HFFc6 (cell line): ENCODE measurements around the gene SIT1. TPM values are rescaled to one million over a fixed set of nuclear protein-coding genes. Genes with fewer than 3 reads are reported as not detected.

Source experiments
- DNase-seq: peaks from one replicate; pipeline ENCODE4 v3.0.0-alpha.2; 2018
- H3K27ac Mint-ChIP-seq: 2 replicates; pipeline ENCODE4 v1.8.0; 2020; ENCODE audit warnings: mild to moderate bottlenecking, mixed read lengths
- H3K27me3 Mint-ChIP-seq: 2 replicates; pipeline ENCODE4 v1.8.0; 2021; ENCODE audit warnings: mild to moderate bottlenecking, moderate library complexity, mixed read lengths; ENCODE audit not compliant: insufficient read depth
- H3K36me3 Mint-ChIP-seq: 2 replicates; pipeline ENCODE4 v1.8.0; 2021; ENCODE audit warnings: low read depth, mixed read lengths
- H3K4me1 Mint-ChIP-seq: 2 replicates; pipeline ENCODE4 v1.8.0; 2020; ENCODE audit warnings: low read depth, mixed read lengths
- H3K4me3 Mint-ChIP-seq: 2 replicates; pipeline ENCODE4 v1.8.0; 2020; ENCODE audit warnings: mild to moderate bottlenecking, moderate library complexity, mixed read lengths
- H3K9me3 Mint-ChIP-seq: 2 replicates; pipeline ENCODE4 v1.8.0; 2020; ENCODE audit warnings: mild to moderate bottlenecking, mixed read lengths
- total RNA-seq, 6 experiments: library from RNA; stranded (reverse); fragmentation: NEBNext Ultra II Directional; extraction: Animal tissue kit (Norgen Biotek cat#: 25700); gene quantifications; 2 replicates in 1 of 6; 3 replicates in 5 of 6; pipeline ENCODE4 v1.2.3, GENCODE V29; 2021
- TF ChIP-seq, protein P1 (sequence below): fragments of 200-600 bp; sonication (generic); IDR thresholded peaks from 2 replicates; pipeline ENCODE4 v1.5.0; 2021; ENCODE audit warnings: antibody characterized with exemption, mild to moderate bottlenecking

The SIT1 gene
- total RNA-seq, 6 experiments from 2014 or later, result not detected

DNA sequence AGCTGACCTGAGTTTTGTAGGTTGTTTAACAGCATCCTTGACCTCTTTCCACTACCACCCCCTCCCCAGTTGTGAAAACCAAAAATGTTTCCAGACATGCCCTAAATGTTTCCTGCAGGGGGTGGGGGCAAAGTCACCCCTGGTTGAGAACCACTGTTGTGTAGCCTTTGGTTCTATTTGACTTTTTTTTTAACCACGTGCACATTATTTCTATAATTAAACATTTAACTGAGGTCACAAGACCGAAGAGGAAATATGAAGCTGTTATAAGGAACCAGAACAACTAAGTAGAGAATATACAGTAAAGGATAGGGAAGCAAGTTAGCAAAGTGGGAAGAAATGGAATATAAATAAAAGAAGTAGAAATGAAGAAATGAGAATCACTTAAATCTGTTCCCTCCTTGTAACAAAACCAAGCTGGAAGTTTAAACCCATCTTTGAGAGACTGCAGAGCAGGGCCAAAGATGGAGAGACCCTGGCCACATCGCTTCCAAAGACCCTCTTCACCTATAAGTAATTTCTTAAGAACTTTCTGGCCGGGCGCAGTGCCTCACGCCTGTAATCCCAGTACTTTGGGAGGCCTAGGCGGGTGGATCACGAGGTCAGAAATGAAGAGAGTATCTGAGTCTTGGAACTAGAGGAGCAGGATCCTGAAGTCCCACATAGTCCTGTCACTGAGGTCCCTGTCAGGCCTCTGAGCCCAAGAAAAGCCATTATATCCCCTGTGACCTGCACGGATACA lies 14.4 kb downstream of the SIT1 start:
- Mint-ChIP-seq H3K27ac (no peak overlapping the region; the same call in 1 of the 2 replicates), H3K4me3 (no peak overlapping the region), H3K36me3 (peaks cover 18% of the 10 kb centered on the region), H3K4me1 (peaks cover 33% of the 10 kb centered on the region), H3K9me3 (peaks cover 4% of the 10 kb centered on the region; the same call in 1 of the 2 replicates), H3K27me3 (peaks cover 1% of the 10 kb centered on the region)
- TF ChIP-seq, protein P1, sequence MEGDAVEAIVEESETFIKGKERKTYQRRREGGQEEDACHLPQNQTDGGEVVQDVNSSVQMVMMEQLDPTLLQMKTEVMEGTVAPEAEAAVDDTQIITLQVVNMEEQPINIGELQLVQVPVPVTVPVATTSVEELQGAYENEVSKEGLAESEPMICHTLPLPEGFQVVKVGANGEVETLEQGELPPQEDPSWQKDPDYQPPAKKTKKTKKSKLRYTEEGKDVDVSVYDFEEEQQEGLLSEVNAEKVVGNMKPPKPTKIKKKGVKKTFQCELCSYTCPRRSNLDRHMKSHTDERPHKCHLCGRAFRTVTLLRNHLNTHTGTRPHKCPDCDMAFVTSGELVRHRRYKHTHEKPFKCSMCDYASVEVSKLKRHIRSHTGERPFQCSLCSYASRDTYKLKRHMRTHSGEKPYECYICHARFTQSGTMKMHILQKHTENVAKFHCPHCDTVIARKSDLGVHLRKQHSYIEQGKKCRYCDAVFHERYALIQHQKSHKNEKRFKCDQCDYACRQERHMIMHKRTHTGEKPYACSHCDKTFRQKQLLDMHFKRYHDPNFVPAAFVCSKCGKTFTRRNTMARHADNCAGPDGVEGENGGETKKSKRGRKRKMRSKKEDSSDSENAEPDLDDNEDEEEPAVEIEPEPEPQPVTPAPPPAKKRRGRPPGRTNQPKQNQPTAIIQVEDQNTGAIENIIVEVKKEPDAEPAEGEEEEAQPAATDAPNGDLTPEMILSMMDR, result no peak
- no peak for DNase-seq

DNA sequence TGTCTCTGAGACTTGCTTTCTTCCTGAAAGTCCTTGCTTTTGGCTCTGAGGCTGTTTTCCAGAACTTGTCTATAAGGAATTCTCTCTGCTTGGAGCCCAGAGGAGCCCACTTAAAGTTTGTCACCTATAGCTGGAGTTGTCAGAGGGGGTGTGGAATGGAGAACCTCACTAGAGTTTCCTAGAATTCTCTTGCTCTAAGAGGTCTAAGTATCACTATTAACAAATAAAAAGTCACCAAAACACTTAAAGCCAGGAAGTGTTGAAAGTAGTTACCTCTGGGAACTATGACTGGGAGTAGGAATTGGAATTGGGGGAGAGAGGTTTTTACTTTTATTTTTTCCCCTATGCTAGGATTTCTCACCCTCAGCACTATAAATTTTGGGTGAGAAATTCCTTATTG lies 15.0 kb downstream of the SIT1 start:
- TF ChIP-seq, protein P1, result no peak
- H3K4me1 Mint-ChIP-seq, result peaks cover 33% of the 10 kb centered on the region
- no peak overlapping the region for H3K27ac Mint-ChIP-seq
- no peak for DNase-seq
- peaks cover 4% of the 10 kb centered on the region; the same call in 1 of the 2 replicates for H3K9me3 Mint-ChIP-seq
- H3K36me3 Mint-ChIP-seq, result peaks cover 14% of the 10 kb centered on the region
- H3K27me3 Mint-ChIP-seq, result peaks cover 1% of the 10 kb centered on the region; the same call in 1 of the 2 replicates
- no peak overlapping the region for H3K4me3 Mint-ChIP-seq

DNA sequence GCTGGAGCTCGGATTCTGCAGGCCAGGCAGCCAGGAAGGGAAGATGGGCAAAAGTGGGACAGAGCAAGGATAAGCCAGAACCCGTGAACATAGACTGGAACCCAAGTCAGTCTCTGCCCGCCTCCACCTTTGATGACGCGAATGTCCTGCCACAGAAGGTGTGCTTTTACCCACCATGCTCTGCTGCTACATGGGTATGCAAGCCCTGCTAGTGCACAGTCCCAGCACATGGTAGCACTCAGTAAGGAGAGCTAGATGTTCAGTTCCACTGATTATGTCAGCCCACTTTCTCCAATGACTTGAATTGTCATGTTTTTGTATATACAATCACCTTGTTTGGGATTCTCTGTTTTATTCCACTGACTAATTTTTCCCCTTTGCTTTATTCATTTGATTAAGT lies 21.1 kb downstream of the SIT1 start:
- Mint-ChIP-seq H3K9me3 (no peaks in the 10 kb centered on the region), H3K27ac (no peak overlapping the region), H3K27me3 (peaks cover 5% of the 10 kb centered on the region; the same call in 1 of the 2 replicates), H3K36me3 (no peaks in the 10 kb centered on the region), H3K4me1 (no peaks in the 10 kb centered on the region), H3K4me3 (no peak overlapping the region)
- no peak for DNase-seq
- TF ChIP-seq, protein P1, result no peak

DNA sequence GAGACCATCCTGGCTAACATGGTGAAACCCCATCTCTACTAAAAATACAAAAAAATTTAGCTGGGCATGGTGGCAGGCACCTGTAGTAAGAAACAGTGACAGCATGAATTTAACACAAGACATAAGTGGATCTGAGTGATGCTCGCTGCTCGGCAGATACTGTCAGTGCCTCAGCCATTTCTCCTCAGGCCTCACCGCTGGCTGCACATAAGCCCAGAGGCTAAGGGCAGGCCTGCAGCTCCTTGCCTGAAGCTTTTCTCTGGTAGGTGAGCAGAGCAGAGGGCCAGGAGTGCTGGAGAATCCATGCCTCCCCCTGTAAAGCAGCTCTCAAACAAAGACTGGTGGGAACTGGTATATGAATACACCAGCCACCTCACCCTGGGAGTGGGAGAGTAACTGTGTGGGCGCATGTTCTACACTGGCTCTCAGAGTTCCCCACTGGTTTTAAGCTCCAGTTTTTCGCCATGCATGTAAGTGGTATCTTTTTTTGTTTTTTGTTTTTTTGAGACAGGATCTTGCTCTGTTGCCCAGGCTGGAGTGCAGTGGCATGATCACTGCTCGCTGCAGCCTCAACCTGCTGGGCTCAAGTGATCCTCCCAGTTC lies 22.2 kb downstream of the SIT1 start:
- Mint-ChIP-seq H3K4me1 (no peaks in the 10 kb centered on the region), H3K36me3 (no peaks in the 10 kb centered on the region), H3K4me3 (no peak overlapping the region), H3K27me3 (peaks cover 5% of the 10 kb centered on the region; the same call in 1 of the 2 replicates), H3K9me3 (no peaks in the 10 kb centered on the region), H3K27ac (no peak overlapping the region)
- TF ChIP-seq, protein P1, result no peak
- DNase-seq, result no peak

DNA sequence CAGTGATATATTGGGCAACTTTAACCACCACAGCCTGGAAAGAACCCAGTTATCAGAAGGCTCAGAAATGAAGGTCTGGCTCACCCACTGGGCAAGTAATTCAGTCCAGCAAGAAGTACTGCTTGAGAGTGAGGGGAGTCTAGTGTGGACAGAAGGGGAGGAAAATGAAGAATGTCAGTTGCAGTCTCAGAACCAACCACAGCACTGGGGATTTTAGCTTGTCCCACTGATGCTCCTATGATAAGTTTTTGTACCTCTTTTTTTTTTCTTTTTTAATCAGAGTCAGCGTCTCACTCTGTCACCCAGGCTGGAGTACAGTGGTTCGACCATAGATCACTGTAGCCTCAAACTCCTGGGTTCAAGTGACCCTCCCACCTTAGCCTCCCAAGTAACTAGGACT lies 23.2 kb downstream of the SIT1 start:
- Mint-ChIP-seq H3K4me1 (no peaks in the 10 kb centered on the region), H3K27me3 (peaks cover 5% of the 10 kb centered on the region; the same call in 1 of the 2 replicates), H3K4me3 (no peak overlapping the region), H3K36me3 (no peaks in the 10 kb centered on the region), H3K27ac (no peak overlapping the region), H3K9me3 (no peaks in the 10 kb centered on the region)
- DNase-seq, result no peak
- TF ChIP-seq, protein P1, result no peak
